NCI-H510A treated with DMSO at 0.1 percent for 48 hours (cell line): Measurements from ENCODE around the gene NHSL2.
A peak's percentile ranks its signal among the peaks of the same experiment; 100 is the strongest.
"Not testable (repeated sequence)": the region's sequence is repeated elsewhere in the genome, so short reads cannot be mapped to it uniquely, and the experiment has no call there.

Experiments
- DNase-seq: peaks from one replicate; lab custom pipeline; 2025; lab: John Stamatoyannopoulos, UW

Gene NHSL2

DNA sequence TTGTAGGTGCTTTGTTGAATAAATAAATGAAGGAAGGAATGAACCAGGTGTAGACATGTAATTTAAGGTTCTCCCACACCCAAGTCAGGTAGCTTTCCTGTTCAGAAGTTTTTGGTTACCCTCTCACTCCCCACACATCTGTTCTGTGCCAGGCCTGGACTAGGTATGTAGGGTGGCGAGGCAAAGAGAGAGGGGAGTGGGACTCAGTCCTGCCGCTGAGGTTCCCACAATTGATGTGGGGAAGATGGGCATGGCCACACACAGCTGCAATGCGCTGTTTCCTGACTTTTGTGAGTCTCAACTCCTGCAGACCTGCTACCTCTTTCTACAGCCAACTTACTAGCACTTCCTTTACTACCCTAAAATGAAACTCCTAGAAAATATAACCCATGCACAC, 132.2 kb downstream of the NHSL2 start:
- no peak for DNase-seq

DNA sequence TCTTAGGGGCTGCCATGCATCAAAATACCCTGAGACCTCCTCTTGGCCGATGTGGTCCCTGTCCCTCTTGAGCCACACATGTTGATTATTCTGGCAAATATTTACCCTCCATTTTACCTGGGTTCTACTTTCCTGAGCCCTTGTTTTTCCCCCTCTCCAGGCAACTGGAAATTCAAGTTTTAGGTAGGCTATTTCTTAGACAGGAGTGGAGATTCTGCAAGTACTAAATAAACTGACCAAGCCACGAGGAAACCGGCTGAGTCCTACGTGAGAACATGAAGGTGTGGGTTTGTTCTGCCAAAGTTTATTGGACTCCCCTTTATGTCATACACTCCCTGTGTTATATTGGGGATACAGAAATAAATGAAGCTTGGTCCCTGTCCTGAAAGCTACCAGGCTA, 133.0 kb downstream of the NHSL2 start:
- DNase-seq = peak; percentile 1

DNA sequence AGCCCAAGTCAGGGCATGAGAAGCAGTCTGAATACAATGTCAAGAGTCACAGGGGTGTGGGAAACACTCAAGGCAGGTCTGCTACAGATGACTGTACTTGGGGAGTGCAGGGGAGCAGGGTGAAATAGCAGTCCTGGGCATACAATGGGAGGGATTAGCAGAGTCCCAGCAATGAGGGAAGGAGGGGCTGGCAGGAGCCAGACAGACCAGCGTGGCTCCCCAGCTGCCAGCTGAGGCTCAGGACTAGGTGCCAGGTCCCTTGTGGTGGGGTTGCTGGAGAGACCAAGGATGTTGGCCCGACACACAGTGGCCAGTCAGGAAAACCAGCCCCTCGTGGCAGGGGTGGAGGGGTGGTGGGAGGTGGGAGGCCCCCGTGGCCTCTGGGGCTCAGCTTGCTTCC, 134.5 kb downstream of the NHSL2 start:
- no peak for DNase-seq

GRCh38 chrX:72045552-72046277, 135.1 kb downstream of the NHSL2 start:
- DNase-seq = peak; percentile 4

DNA sequence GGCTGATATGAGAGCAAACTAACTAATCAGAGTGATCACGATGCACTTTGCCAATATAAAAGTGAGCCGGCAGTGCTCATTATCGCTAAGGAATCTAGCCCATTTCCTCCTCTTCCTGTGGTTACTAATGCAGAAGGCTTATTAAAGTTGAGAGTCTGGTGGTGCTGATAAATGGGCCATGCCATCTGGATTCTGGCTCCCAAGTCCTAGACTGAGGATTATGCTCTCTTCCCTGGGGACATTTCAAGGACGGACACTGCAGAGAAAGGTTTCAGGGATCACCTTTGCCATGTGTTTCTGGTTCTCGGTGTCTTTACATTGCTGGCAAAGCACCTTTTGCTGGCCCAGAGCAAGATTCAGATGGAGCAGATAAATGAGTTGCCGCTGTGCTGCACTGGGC, 135.8 kb downstream of the NHSL2 start:
- no peak for DNase-seq

DNA sequence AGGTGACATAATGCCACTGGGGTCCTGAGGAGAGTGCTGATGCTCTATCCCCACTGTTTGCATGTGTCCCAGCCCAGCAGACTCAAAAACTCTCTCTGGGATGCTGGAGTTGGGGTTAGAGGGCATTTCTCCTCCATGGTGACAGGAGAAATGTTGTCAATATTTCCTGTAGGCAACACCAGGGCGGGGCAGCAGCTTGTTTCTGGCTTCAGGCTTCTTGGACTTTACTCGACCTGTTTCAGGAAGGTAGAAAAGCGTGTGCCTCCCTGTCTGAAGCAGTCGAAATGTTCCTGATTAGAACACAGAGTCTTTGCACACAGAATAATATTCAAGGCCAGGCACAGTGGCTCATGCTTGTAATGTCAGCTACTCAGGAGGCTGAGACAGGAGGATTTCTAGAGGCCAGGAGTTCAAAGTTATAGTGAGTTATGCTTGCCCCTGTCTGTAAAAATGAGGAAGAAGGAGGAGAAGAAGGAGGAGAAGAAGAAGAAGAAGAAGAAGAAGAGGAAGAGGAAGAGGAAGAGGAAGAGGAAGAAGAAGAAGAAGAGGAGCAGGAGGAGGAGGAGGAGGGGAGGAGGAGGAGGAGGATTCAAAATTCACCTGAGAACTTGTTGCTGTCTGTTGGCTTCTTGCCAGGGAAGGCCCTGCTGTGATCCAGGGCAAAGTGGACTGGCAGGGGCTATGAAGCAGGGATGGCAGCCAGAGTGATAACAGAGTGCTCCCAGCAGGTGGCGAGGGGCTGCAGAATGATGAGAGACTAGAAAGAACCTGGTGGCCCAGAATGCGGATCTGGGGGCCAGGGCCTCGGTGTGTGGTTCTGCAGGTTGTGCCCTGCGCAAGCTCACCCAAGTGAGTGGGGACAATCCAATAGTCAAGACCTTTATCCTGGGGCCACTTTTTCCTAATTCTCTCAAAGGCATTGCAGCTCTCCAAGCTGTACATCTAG, 138.1 kb downstream of the NHSL2 start:
- peak; percentile 5 for DNase-seq

DNA sequence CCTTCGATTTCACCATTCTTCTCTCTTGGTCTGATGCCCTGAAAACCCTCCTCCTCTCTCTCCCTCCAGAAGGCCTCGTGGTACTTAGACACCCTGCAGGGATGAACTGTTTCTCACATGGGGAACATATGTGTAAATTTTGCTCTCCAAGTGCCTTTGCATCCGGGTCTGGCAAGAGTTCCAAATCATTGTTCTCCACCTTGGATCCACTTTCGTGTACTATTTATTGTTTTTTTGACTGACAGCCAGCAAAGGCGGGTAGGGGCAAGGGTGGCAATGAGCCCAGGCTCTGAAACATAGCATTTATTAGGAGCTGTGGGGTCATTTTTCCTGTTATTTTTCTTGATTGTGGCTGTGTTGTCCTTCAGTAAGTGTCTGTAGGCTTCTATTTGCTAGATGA, 139.4 kb downstream of the NHSL2 start:
- no peak for DNase-seq

GRCh38 chrX:72051589-72051988, 140.9 kb downstream of the NHSL2 start:
- no peak for DNase-seq

DNA sequence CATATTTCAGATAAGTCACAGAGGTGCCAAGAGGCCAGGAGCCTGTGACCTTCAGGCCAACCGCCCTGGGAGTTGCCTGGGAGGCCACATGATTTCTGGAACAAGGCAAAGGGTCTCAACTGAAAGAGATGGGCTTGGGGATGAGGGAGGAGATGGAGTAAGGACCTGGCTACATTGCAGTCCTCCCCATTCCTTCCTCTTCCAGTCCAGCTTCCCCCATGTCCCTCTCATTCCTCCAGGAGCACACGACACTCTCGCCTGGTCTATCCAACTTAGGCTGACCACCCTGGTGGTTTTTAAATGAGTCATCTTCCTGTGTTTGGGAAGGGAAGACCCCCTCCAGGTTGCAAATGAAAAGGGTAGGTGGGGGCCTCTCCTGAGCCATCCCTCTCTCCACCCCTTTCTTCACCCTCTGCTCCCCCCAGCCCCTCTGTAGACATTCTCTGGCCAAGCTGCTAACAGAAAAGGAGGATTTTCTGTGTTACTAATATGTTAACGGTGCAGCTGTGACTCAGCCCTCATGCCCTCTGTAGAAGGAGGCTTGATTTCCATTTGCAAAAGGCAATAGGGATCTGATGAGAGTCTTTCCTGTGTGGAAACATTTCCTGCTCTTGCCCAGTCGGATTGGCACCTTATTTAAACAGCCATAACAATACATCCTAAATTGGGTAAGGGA, 141.9 kb downstream of the NHSL2 start:
- DNase-seq = no peak

DNA sequence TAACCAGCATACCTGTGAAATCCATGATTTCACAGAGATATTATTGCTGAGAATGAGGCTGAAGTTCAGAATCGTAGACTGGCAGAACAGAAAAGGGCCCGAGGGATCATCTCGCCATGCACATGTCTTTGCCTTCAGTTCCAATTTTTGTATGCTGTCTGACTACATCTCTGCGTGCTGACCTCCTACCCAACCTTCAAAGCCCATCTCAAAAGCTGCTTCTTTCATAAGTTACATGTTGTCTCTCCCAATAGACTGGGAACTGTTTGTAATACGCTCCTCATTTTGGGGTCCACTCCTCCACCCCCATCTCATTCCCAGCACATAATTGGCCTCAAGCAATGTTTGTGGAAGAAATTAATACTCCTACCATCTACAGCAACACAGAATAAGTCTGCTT, 142.9 kb downstream of the NHSL2 start:
- DNase-seq = no peak

- no peak for DNase-seq
These were observed 144.3 kb downstream of the NHSL2 start for GRCh38 chrX:72054779-72055489.

DNA sequence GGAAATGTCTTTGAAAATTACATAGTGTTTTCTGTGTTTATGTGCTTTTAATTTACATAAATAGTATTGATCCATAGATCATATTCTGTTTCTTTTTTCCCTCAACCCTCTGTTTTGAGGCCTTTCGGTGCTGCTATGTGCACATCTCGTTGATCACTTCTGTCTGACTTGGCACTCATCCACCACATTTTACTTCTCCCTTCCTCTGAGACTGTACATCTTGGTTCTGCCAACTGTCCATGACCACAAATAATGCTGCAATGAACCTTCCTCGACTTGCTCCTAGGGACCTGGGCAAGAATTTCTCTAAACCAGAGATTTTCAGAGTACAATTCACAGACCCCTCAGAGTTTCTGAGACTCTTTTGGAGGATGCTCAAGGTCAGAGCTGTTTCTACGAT, 146.7 kb downstream of the NHSL2 start:
- DNase-seq = no peak

DNA sequence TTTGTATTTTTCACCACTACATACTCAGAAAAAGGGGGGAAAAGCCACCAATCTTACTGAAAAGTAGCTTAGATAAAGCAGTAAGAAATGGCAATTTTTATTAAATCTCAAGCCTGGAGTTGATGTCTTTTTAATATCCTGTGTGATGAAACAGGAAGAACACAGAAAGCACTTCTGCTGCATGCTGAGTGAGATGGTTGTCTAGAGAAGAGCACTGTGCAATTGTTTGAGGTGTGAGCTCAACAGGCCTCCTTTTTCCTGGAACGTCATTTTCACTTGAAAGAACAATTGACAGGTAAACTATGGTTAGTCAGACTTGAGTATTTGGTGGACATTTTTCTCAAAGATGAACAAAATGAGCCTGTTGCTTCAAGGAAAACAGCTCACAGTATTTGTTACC, 147.2 kb downstream of the NHSL2 start:
- peak; percentile 5 for DNase-seq

DNA sequence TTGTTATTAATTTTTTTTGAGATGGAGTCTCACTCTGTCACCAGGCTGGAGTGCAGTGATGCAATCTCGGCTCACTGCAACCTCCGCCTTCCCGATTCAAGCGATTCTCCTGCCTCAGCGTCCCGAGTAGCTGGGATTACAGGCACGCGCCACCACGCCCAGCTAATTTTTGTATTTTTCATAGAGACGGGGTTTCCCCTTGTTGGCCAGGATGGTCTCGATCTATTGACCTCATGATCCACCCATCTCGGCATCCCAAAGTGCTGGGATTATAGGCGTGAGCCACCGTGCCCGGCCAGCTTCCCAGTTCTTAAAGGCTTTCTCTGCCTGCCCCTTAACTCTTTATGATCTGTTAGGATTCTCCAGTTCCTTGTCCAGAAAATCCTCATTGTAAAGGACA, 147.7 kb downstream of the NHSL2 start:
- not testable (repeated sequence) for DNase-seq

GRCh38 chrX:72060196-72060920, 149.7 kb downstream of the NHSL2 start:
- DNase-seq = no peak

- no peak for DNase-seq
These were observed 150.4 kb downstream of the NHSL2 start for GRCh38 chrX:72060921-72061490.

DNA sequence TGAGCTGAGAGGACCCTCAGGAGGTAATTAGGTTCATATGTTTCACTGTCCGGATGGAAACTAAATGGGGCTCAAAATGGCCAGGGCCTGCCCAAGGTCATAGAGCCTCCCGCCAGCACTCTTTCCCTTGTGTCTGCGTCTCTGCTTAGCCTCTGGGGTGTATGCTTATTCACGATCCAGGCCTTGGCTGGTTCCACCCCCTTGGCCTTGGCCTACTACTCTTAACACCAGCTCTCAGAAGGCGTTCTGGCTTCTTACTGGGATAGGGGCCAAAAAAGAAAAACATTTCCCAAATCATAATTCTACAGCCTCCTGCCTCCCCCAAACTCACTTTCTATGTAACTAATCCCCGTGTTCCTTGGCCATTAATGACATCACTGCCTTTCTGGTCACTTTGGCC, 152.3 kb downstream of the NHSL2 start:
- no peak for DNase-seq

DNA sequence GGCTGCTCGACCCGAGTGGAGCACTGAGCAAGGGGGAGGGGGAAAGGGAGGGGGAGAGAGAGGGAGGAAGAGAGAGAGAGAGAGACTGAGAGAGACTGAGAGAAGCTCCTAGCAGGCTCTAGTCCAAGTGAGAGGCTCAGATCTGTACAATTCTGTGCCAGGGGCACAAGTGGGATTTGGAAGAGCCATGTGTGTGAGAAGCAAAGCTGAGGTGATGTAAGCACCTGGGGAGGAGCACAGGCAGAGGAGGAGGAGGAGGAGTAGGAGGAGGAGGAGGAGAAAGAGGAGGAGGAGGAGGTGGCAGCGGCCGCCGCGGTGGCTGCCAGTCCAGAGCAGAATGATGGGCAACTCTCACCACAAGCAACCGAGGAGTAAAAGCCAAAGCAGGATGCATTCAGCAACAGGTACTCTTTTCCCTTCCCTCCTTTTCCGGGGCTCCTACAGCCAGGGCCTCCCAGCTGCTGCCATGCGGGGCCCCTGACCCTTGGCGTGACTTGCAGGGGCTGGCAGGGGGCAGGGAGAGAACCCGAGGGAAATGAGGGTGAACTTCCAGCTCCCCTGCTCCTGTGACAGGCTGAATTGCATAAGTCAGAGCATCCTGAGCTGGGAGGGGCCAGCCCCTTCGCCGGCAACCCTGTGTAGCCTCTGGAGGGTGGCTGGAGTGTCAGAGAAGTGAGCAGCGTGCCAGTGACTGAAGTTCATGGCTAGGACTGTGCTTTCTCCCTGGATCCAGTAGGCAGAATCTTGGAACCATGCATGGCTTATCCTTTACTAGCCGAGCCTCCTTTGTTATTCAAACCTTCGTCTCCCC, 158.9 kb downstream of the NHSL2 start:
- DNase-seq = no peak

DNA sequence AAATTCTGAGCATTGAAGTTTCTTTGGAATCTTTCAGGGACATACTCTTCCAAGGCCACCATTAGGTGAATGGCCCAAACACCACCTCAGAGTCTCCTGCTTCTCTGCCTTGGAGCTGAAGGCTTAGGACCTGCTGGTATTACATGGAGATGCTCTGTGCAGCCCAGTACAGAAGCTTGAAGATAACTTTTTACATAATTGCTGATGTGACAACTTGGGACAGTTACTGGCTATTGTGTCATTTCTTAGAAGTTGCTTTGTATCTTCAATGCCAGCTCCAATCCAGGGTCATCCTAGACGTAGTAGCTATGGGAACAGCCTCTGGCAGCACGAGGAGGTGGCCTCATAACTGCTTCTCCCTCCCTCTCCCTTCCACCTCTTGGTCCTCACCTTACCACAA, 160.6 kb downstream of the NHSL2 start:
- no peak for DNase-seq

DNA sequence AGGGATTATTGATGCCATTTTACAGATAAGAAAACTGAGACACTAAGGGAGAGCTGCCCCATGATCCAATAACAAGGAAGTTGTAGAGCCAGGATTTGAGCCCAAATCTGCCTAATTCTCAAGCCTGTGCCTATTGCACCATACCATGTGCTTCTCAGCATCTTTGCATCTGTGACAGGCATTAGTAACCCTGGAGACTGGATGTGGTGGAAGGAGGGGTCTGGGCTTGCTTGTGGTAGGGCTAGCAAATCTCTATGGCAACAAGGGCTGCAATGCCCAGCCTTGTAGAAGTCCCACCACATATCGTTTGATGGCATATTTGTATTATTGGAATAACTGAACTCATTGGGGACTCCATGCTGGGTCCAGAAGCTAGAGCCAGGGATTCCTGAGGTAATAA, 163.0 kb downstream of the NHSL2 start:
- DNase-seq = no peak
